Fibroblast of villous mesenchyme (primary cell): ENCODE results near the gene XCL2. TPM values are rescaled to one million over a fixed set of nuclear protein-coding genes. Genes with fewer than 3 reads are reported as not detected.

Experiments
- DNase-seq: peaks from one replicate; pipeline ENCODE4 v3.0.0-alpha.2; 2010; ENCODE audit warnings: low read depth
- H3K4me3 ChIP-seq: 2 replicates; pipeline ENCODE4 v1.5.1; 2011; ENCODE audit warnings: low read depth, mild to moderate bottlenecking, low read length
- CTCF ChIP-seq: IDR thresholded peaks from 2 replicates; pipeline ENCODE4 v1.5.1; 2012; ENCODE audit warnings: low read depth, mild to moderate bottlenecking, low read length; ENCODE audit not compliant: insufficient read depth
- total RNA-seq: library from RNA; depleted of rRNA; stranded (reverse); fragments of >200 nt; gene quantifications from 2 replicates; pipeline ENCODE4 v1.2.3, GENCODE V29; 2012

XCL2 gene
- total RNA-seq, 1 donor = not detected

- no peak for DNase-seq
- TF ChIP-seq CTCF = no peak
- no peak overlapping the region for H3K4me3 ChIP-seq
These were observed 23.0 kb downstream of the XCL2 start for GRCh38 chr1:168520832-168521231.

- TF ChIP-seq CTCF = no peak
- no peak for DNase-seq
- H3K4me3 ChIP-seq = no peak overlapping the region
These were observed 23.6 kb downstream of the XCL2 start for GRCh38 chr1:168520052-168520751.

- TF ChIP-seq CTCF = no peak
- DNase-seq = no peak
- H3K4me3 ChIP-seq = no peak overlapping the region
These were observed 25.0 kb downstream of the XCL2 start for GRCh38 chr1:168518813-168519212.

GRCh38 chr1:168518201-168518689 lies 25.6 kb downstream of the XCL2 start:
- DNase-seq = no peak
- no peak for TF ChIP-seq CTCF
- no peak overlapping the region for H3K4me3 ChIP-seq

GRCh38 chr1:168514455-168514854 lies 29.3 kb downstream of the XCL2 start:
- no peak for TF ChIP-seq CTCF
- H3K4me3 ChIP-seq = no peak overlapping the region
- no peak for DNase-seq

- no peak for DNase-seq
- no peak overlapping the region for H3K4me3 ChIP-seq
- TF ChIP-seq CTCF = no peak
These were observed 30.0 kb downstream of the XCL2 start for GRCh38 chr1:168513656-168514404.
